ENCODE measurements around the gene SFXN3. TPM values are rescaled to one million over a fixed set of nuclear protein-coding genes. Genes with fewer than 3 reads are reported as not detected.

SFXN3 gene
- total and polyA plus RNA-seq, 7 donors = 9.5 to 57.1 (median 17.5) TPM

DNA sequence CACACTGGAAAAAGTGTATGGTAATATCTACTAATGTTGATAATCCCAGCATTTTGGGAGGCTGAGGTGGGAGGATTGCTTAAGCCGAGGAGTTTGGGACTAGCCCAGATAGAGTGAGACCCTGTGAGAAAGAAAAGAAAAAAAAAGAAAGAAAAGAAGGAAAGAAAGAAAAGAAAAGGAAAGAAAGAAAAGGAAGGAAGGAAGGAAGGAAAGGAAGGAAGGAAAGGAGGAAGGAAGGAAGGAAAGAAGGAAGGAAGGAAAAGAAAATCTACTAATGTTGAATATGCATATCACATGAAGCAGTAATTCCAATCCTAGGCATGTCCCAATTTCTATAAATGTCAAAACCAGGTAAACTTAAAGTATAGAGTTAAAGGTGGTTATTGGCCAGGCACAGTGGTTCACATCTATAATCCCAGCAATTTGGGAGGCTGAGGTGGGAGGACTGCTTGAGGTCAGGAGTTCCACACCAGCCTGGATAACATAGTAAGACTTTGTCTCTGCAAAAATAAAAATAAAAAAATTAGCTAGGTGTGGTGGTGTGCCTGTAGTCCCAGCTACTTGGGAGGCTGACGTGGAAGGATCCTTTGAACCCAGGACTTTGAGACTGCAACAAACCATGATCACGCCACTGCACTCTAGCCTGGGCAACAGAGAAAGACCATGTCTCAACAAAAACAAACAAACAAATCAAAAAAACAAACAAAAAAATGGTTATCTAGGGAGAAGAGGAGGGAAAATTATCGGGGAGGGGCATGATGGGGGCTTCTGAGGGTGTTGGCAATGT, 25.5 kb downstream of the SFXN3 start:
- intact Hi-C loops (cut with DNase I) = no loop called here
- Histone ChIP-seq H3K4me3 (no peak overlapping the region), H3K4me1 (peaks cover 0 to 14% (median 12%) of the 10 kb centered on the region in 4 donors), H3K27ac (no peak overlapping the region), H3K9me3 (no peaks in the 10 kb centered on the region), H3K27me3 (peaks cover 0 to 17% (median 14%) of the 10 kb centered on the region in 3 donors), H3K36me3 (no peaks in the 10 kb centered on the region)
- WGBS, 2 donors = 94% methylated on average over 4 of the region's 4 CpGs
- DNase-seq = no peak
- TF ChIP-seq POLR2A (IDR thresholded peaks at IDR 0.05) (no peak), POLR2AphosphoS5 (IDR thresholded peaks at IDR 0.05) (no peak), EP300 (IDR thresholded peaks at IDR 0.05) (no peak)
- TF ChIP-seq, protein P1, sequence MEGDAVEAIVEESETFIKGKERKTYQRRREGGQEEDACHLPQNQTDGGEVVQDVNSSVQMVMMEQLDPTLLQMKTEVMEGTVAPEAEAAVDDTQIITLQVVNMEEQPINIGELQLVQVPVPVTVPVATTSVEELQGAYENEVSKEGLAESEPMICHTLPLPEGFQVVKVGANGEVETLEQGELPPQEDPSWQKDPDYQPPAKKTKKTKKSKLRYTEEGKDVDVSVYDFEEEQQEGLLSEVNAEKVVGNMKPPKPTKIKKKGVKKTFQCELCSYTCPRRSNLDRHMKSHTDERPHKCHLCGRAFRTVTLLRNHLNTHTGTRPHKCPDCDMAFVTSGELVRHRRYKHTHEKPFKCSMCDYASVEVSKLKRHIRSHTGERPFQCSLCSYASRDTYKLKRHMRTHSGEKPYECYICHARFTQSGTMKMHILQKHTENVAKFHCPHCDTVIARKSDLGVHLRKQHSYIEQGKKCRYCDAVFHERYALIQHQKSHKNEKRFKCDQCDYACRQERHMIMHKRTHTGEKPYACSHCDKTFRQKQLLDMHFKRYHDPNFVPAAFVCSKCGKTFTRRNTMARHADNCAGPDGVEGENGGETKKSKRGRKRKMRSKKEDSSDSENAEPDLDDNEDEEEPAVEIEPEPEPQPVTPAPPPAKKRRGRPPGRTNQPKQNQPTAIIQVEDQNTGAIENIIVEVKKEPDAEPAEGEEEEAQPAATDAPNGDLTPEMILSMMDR (IDR thresholded peaks at IDR 0.05) = no peak

DNA sequence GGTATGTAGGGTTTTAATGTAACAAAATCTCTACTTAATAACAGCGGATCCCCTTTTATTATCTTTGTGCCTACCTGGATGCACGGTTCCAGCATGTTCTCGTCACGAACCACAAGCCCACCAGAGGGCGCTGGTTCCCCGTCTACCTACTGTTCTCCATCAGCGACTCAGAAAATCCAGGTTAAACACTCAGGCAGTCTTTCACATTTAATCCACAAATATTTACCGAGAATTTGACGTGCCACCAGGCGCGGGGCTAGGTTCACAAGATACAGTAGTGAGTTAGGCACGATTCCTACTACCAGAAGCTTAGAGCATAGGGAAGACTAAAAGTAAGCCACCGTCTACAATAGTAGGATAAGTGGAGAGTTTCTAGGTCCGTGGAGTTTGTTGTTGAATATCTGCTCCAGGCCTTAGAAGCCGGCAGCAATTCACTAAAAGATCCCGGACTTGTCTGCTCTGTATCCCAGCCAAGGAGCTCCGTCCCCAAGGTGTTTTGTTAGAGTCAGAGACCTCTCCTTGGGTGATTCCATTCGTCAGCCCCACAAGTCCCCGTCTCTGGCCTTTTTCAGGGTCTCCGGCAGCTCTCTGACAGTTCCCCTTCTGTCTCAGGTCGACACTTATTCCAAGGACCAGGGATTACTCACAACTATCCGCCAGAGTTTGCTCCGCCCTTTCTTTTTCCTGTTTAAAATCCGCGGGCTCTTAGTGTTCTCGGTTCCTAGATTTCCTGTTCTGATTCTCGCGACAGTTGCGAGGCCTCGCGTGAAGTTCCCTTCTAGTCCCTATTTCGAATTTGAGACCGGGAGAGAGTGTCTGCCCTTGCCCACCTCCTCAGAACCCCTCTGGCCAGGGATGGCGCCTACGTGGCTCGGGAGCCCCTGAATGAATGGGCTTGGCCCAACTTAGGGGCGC, 29.3 kb downstream of the SFXN3 start:
- no peaks in the 10 kb centered on the region for H3K9me3 ChIP-seq
- peaks cover 9 to 31% (median 30%) of the 10 kb centered on the region in 3 donors for H3K27me3 ChIP-seq
- TF ChIP-seq POLR2AphosphoS5 (IDR thresholded peaks at IDR 0.05) = no peak
- TF ChIP-seq, protein P1 (IDR thresholded peaks at IDR 0.05) = peak; percentile 68 to 83 (median 76)
- TF ChIP-seq EP300 (IDR thresholded peaks at IDR 0.05) = no peak
- no peak for TF ChIP-seq POLR2A (IDR thresholded peaks at IDR 0.05)
- no peaks in the 10 kb centered on the region for H3K36me3 ChIP-seq
- DNase-seq = peak; percentile 97
- peak overlapping the region; percentile 77 to 83 (median 79) for H3K4me3 ChIP-seq
- peaks cover 0 to 38% (median 30%) of the 10 kb centered on the region in 4 donors for H3K4me1 ChIP-seq
- H3K27ac ChIP-seq = peak overlapping the region; percentile 93 to 98 (median 94)
- intact Hi-C loops (cut with DNase I) = loop anchor here (2.0 kb wide), 1 partner anchor 17 kb away; no protein-coding TSS in a partner anchor
- 0% methylated on average over 37 of the region's 37 CpGs for WGBS, 2 donors

DNA sequence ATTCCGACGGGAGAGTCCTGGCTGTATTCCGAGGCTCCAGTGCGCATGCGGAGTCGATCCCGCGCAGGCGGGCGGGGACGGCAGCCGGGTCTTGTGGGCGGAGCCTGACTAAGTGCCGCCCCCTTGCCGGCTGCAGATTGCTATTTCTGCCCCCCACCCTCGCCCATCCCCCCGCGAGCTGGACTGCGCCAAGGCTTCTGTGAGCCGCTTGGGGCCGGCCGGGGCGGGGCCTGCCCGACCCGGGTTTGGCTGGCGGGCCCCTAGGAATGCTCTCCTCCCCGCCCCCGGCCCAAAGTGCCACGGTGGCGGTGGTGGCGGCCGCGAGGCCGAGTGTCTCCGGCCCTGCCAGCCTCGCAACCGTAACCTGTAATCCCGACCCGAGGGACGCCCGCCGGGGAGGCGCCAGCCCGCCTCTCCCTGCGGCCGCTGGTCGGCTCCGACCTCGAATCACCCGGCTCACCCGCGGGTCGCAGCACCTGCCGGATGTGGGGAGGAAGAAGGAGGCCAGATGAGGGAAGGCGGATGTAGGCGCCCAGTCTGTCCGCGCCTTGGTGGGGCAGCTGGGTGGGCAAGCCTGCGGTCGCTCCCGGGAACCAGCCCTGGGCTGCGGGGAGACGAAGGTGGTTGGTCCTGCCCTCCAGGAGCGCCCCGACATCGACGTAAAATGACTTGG, 30.1 kb downstream of the SFXN3 start:
- Histone ChIP-seq H3K36me3 (no peaks in the 10 kb centered on the region), H3K27ac (peak overlapping the region; percentile 93 to 98 (median 94)), H3K27me3 (peaks cover 10 to 39% (median 37%) of the 10 kb centered on the region in 3 donors), H3K4me3 (peak overlapping the region; percentile 77 to 83 (median 79)), H3K4me1 (peaks cover 0 to 43% (median 36%) of the 10 kb centered on the region in 4 donors), H3K9me3 (no peaks in the 10 kb centered on the region)
- peak; percentile 96 for DNase-seq
- 1% methylated on average over 67 of the region's 67 CpGs for WGBS, 2 donors
- TF ChIP-seq EP300 (IDR thresholded peaks at IDR 0.05) = peak in 1 of 4 donors; percentile 34
- TF ChIP-seq, protein P1 (IDR thresholded peaks at IDR 0.05) = no peak
- peak in 3 of 4 donors; percentile 41 to 60 (median 50) for TF ChIP-seq POLR2AphosphoS5 (IDR thresholded peaks at IDR 0.05)
- peak in 1 of 2 donors; percentile 36 for TF ChIP-seq POLR2A (IDR thresholded peaks at IDR 0.05)
- intact Hi-C loops (cut with DNase I) = loop anchor here (2.0 kb wide), 1 partner anchor 18 kb away; no protein-coding TSS in a partner anchor

DNA sequence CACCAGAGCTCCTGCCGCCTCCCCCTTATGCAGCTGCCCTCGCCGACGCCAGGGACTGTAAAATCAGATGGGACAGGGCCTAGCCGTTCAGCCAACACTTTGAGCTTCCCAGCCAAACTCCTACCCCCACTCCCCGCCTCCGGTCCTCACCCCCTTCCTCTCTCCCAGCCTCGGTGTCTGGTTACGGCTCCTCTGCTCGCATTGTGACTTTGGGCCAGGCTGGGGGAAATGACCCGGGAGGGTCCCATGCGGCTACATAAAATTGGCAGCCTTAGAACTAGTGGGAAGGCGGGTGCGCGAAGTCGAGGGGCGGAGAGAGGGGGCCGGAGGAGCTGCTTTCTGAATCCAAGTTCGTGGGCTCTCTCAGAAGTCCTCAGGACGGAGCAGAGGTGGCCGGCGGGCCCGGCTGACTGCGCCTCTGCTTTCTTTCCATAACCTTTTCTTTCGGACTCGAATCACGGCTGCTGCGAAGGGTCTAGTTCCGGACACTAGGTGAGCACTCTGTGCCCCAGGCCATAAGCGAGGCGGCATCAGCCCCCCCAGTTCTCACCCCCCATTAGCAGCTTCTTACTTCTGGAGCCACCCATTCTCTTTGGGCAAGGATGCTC, 30.7 kb downstream of the SFXN3 start, which contains the start of gene KAZALD1:
TSS of gene KAZALD1 (plus strand) at position 366 of the 608 bp plus-strand sequence. CDS start 604 bp downstream, outside the sequence.
- 41 to 53% methylated on average over 31 of the region's 31 CpGs for WGBS, 2 donors
- TF ChIP-seq, protein P1 (IDR thresholded peaks at IDR 0.05) = no peak
- no peak for TF ChIP-seq EP300 (IDR thresholded peaks at IDR 0.05)
- no peak for TF ChIP-seq POLR2A (IDR thresholded peaks at IDR 0.05)
- TF ChIP-seq POLR2AphosphoS5 (IDR thresholded peaks at IDR 0.05) = no peak
- H3K36me3 ChIP-seq = no peaks in the 10 kb centered on the region
- H3K27me3 ChIP-seq = peaks cover 16 to 46% (median 43%) of the 10 kb centered on the region in 3 donors
- H3K27ac ChIP-seq = peak within 1 kb of the TSS; percentile 93 to 98 (median 94)
- H3K4me3 ChIP-seq = peak within 1 kb of the TSS; percentile 77 to 83 (median 79)
- intact Hi-C loops (cut with DNase I) = loop anchor here (2.0 kb wide), 1 partner anchor 19 kb away; no protein-coding TSS in a partner anchor
- H3K9me3 ChIP-seq = no peaks in the 10 kb centered on the region
- peaks cover 0 to 50% (median 42%) of the 10 kb centered on the region in 4 donors for H3K4me1 ChIP-seq
- DNase-seq = peak; percentile 81

All from sigmoid colon (tissue), 7 donors.